Activated B cell treated with CpG ODN at 0.5 μM for 24 hours (primary cell): Measurements from ENCODE around the gene TFB2M. TPM values are rescaled to one million over a fixed set of nuclear protein-coding genes. Genes with fewer than 3 reads are reported as not detected.

ENCODE experiments used
- ATAC-seq: fragments of 200-7000 bp; cut with Tn5 transposase; one replicate; pipeline ENCODE4 v1.10.0; 2021; ENCODE audit warnings: low read depth, mild to moderate bottlenecking, moderate library complexity
- CTCF ChIA-PET: fragments of 350-600 bp; sonication (Branson Sonifier 250); formaldehyde crosslinking; loops from one replicate; lab custom pipeline; 2021; ENCODE audit warnings: antibody characterized with exemption; lab: Charles Lee
- POLR2A ChIA-PET: fragments of 350-600 bp; sonication (Branson Sonifier 250); formaldehyde crosslinking; loops from one replicate; lab custom pipeline; 2021; ENCODE audit warnings: antibody characterized with exemption; lab: Charles Lee
- DNase-seq: peaks from one replicate; pipeline ENCODE4 v3.0.0; 2022
- H3K27ac Mint-ChIP-seq: one replicate; pipeline ENCODE4 v1.8.0; 2020; ENCODE audit warnings: mixed read lengths
- H3K27me3 Mint-ChIP-seq: one replicate; pipeline ENCODE4 v1.8.0; 2021; ENCODE audit warnings: mixed read lengths
- H3K36me3 Mint-ChIP-seq: one replicate; pipeline ENCODE4 v1.8.0; 2021; ENCODE audit warnings: low read depth, mixed read lengths
- H3K4me1 Mint-ChIP-seq: one replicate; pipeline ENCODE4 v1.8.0; 2021; ENCODE audit warnings: mixed read lengths
- H3K4me3 Mint-ChIP-seq: one replicate; pipeline ENCODE4 v1.8.0; 2020; ENCODE audit warnings: mild to moderate bottlenecking, mixed read lengths
- H3K9me3 Mint-ChIP-seq: one replicate; pipeline ENCODE4 v1.8.0; 2020; ENCODE audit warnings: mixed read lengths
- CTCF ChIP-seq: fragments of 200-600 bp; IDR thresholded peaks from one replicate; pipeline ENCODE4 v1.8.0; 2022; ENCODE audit warnings: antibody characterized with exemption, mild to moderate bottlenecking
- intact Hi-C: fragments of 100-400 bp; cut with micrococcal nuclease; formaldehyde crosslinking; loops from one replicate; pipeline ENCODE4 v1.15.1; 2024
- total RNA-seq: library from RNA; stranded (reverse); gene quantifications from 2 replicates; pipeline ENCODE4 v1.2.3, GENCODE V29; 2022

Gene TFB2M
- total RNA-seq, 1 donor from 2014 or later = 18.3 TPM

GRCh38 chr1:246579818-246580217 is 13.8 kb upstream of the TFB2M start:
- POLR2A ChIA-PET = interaction anchor here (4.7 kb wide), 1 partner anchor 13 kb away, joined by 34 read pairs; the partner anchor contains the start of genes CNST and TFB2M

GRCh38 chr1:246577720-246578106 is 11.7 kb upstream of the TFB2M start:
- no peak for TF ChIP-seq CTCF
- peak overlapping the region; percentile 78 for H3K27ac Mint-ChIP-seq
- H3K4me1 Mint-ChIP-seq = peaks cover 75% of the 10 kb centered on the region
- ATAC-seq (no peak), DNase-seq (no peak)
- POLR2A ChIA-PET = no interaction called here
- H3K4me3 Mint-ChIP-seq = peak overlapping the region; percentile 19
- CTCF ChIA-PET = no interaction called here
- no peaks in the 10 kb centered on the region for H3K27me3 Mint-ChIP-seq
- peaks cover 35% of the 10 kb centered on the region for H3K36me3 Mint-ChIP-seq
- H3K9me3 Mint-ChIP-seq = no peaks in the 10 kb centered on the region
- intact Hi-C loops = loop anchor here (10.0 kb wide), 2 partner anchors 1603 to 1743 kb away; partner anchors contain the start of gene COX20

More at GRCh38 chr1:246579818-246580217, 13.8 kb upstream of the TFB2M start:
- Mint-ChIP-seq H3K4me3 (peak overlapping the region; percentile 55), H3K27me3 (no peaks in the 10 kb centered on the region), H3K4me1 (peaks cover 60% of the 10 kb centered on the region), H3K27ac (peak overlapping the region; percentile 66), H3K9me3 (no peaks in the 10 kb centered on the region), H3K36me3 (peaks cover 44% of the 10 kb centered on the region)
- CTCF ChIA-PET = no interaction called here
- TF ChIP-seq CTCF = no peak
- intact Hi-C loops = loop anchor here (1.0 to 10.0 kb wide), 4 partner anchors 9 to 1745 kb away; partner anchors contain the start of genes CNST, COX20 and TFB2M
- DNase-seq = no peak
- peak; percentile 75 for ATAC-seq

- TF ChIP-seq CTCF = no peak
- Mint-ChIP-seq H3K27me3 (no peaks in the 10 kb centered on the region), H3K36me3 (peaks cover 30% of the 10 kb centered on the region), H3K27ac (no peak overlapping the region), H3K4me1 (peaks cover 75% of the 10 kb centered on the region), H3K9me3 (no peaks in the 10 kb centered on the region), H3K4me3 (no peak overlapping the region)
- intact Hi-C loops = loop anchor here (10.0 kb wide), 2 partner anchors 1602 to 1742 kb away; partner anchors contain the start of gene COX20
- CTCF ChIA-PET = no interaction called here
- ATAC-seq (no peak), DNase-seq (no peak)
- POLR2A ChIA-PET = no interaction called here
These were observed 11.1 kb upstream of the TFB2M start for GRCh38 chr1:246577082-246577719.

- no peak for TF ChIP-seq CTCF
- H3K27ac Mint-ChIP-seq = no peak overlapping the region
- peaks cover 77% of the 10 kb centered on the region for H3K4me1 Mint-ChIP-seq
- H3K9me3 Mint-ChIP-seq = no peaks in the 10 kb centered on the region
- H3K4me3 Mint-ChIP-seq = no peak overlapping the region
- ATAC-seq (no peak), DNase-seq (no peak)
- H3K27me3 Mint-ChIP-seq = no peaks in the 10 kb centered on the region
- H3K36me3 Mint-ChIP-seq = peaks cover 27% of the 10 kb centered on the region
- ChIA-PET POLR2A (no interaction called here), CTCF (no interaction called here)
- intact Hi-C loops = loop anchor here (10.0 kb wide), 2 partner anchors 1602 to 1742 kb away; partner anchors contain the start of gene COX20
These were observed 10.6 kb upstream of the TFB2M start for GRCh38 chr1:246576709-246577032.

GRCh38 chr1:246573491-246573890 is 7.4 kb upstream of the TFB2M start:
- no peak for DNase-seq
- Mint-ChIP-seq H3K9me3 (no peaks in the 10 kb centered on the region), H3K4me1 (peaks cover 79% of the 10 kb centered on the region), H3K27ac (peak overlapping the region; percentile 77), H3K4me3 (peak overlapping the region; percentile 19), H3K36me3 (peaks cover 26% of the 10 kb centered on the region), H3K27me3 (no peaks in the 10 kb centered on the region)
- no peak for TF ChIP-seq CTCF
- POLR2A ChIA-PET = interaction anchor here (0.8 kb wide), 1 partner anchor 76 kb away, joined by 3 read pairs; no protein-coding TSS in a partner anchor
- intact Hi-C loops = loop anchor here (10.0 kb wide), 2 partner anchors 1599 to 1739 kb away; partner anchors contain the start of gene COX20
- CTCF ChIA-PET = interaction anchor here (1.5 kb wide), 1 partner anchor 115 kb away, joined by 3 read pairs; no protein-coding TSS in a partner anchor
- ATAC-seq = no peak
